ENCODE measurements around the gene NLRC5. TPM values are rescaled to one million over a fixed set of nuclear protein-coding genes. Genes with fewer than 3 reads are reported as not detected.

Gene NLRC5
- total RNA-seq, 2 experiments from 2014 or later = 259 to 263 TPM

DNA sequence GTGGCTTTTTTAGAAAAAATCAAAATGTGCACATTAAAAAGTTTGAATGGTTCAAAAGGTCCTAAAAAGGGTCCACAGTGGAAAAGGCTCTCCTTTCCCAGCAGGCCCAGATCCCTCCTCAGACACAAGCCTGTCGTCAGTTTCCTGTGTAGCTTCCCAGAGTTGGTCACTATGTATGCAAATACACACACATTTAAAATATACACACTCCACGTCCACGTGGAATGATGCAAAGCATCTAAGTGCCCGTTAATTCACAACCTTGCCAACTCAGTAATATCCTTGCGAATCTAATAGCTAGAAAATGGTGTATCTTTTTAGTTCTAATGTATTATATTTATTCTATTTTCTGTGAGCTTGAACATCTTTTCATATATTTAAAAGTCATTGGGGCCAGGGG is 17.7 kb downstream of the NLRC5 start:
- CTCF ChIA-PET = interaction anchor here (1.0 to 2.0 kb wide), 3 partner anchors 12 to 43 kb away, joined by 3 to 6 read pairs (median 3); no protein-coding TSS in a partner anchor
- peaks cover 74% of the 10 kb centered on the region for H3K4me1 Mint-ChIP-seq
- no peaks in the 10 kb centered on the region for H3K9me3 Mint-ChIP-seq
- H3K27ac Mint-ChIP-seq = peak overlapping the region; percentile 57
- POLR2A ChIA-PET = interaction anchor here (1.1 to 23.0 kb wide), 3 partner anchors 14 to 34 kb away, joined by 3 to 373 read pairs (median 5); partner anchors contain the start of gene NLRC5
- H3K27me3 Mint-ChIP-seq = no peaks in the 10 kb centered on the region
- no peak for DNase-seq
- H3K4me3 Mint-ChIP-seq = no peak overlapping the region
- peaks cover 51% of the 10 kb centered on the region for H3K36me3 Mint-ChIP-seq (ENCODE audit: low read depth)

DNA sequence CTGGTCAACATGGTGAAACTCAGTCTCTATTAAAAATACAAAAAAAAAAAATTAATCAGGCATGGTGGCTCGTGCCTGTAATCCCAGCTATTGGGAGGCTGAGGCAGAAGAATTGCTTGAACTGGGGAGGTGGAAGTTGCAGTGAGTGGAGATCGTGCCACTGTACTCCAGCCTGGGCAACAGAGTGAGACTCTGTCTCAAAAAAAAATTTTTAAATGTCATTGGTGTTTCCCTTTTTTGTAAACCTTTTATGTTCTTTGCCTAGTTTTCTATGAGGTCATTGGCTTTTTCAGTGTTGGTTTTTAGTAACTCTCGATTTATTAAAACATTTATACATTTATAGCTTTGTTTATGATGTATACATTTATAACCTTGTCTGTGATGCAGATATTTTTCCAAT is 18.2 kb downstream of the NLRC5 start:
- H3K27ac Mint-ChIP-seq = no peak overlapping the region
- H3K36me3 Mint-ChIP-seq (ENCODE audit: low read depth) = peaks cover 53% of the 10 kb centered on the region
- POLR2A ChIA-PET = interaction anchor here (0.7 to 23.0 kb wide), 5 partner anchors 14 to 75 kb away, joined by 3 to 373 read pairs (median 4); partner anchors contain the start of gene NLRC5

DNA sequence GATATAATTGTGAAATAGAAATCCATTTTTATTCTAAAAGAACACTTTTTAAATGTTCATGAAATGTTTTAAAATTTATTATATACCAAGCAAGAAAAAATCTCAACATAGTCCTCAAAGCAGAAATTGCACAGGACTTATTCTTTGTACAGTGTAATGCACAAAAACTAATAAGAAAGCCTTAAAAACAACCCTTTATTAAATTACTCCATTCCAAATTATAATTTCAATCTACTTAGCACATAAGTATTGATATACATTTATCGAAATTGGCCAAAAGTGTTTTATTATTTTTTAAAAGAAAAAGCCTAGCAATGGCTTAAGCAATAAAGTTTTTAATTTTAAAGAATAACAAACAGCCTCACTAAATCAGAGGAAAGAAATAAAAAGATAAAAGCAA is 19.1 kb downstream of the NLRC5 start:
- Mint-ChIP-seq H3K27ac (no peak overlapping the region), H3K27me3 (no peaks in the 10 kb centered on the region), H3K4me1 (peaks cover 76% of the 10 kb centered on the region), H3K9me3 (no peaks in the 10 kb centered on the region), H3K36me3 (ENCODE audit: low read depth) (peaks cover 53% of the 10 kb centered on the region), H3K4me3 (no peak overlapping the region)
- ChIA-PET CTCF (interaction anchor here (2.0 kb wide), 1 partner anchor 44 kb away, joined by 6 read pairs; no protein-coding TSS in a partner anchor), POLR2A (interaction anchor here (0.7 to 23.0 kb wide), 4 partner anchors 15 to 75 kb away, joined by 3 to 373 read pairs (median 4); partner anchors contain the start of gene NLRC5)
- no peak for DNase-seq

More for the DNA sequence above, 18.2 kb downstream of the NLRC5 start:
- Mint-ChIP-seq H3K4me3 (no peak overlapping the region), H3K27me3 (no peaks in the 10 kb centered on the region), H3K4me1 (peaks cover 75% of the 10 kb centered on the region), H3K9me3 (no peaks in the 10 kb centered on the region)
- no peak for DNase-seq
- CTCF ChIA-PET = interaction anchor here (1.0 to 2.0 kb wide), 3 partner anchors 12 to 43 kb away, joined by 3 to 6 read pairs (median 3); no protein-coding TSS in a partner anchor

DNA sequence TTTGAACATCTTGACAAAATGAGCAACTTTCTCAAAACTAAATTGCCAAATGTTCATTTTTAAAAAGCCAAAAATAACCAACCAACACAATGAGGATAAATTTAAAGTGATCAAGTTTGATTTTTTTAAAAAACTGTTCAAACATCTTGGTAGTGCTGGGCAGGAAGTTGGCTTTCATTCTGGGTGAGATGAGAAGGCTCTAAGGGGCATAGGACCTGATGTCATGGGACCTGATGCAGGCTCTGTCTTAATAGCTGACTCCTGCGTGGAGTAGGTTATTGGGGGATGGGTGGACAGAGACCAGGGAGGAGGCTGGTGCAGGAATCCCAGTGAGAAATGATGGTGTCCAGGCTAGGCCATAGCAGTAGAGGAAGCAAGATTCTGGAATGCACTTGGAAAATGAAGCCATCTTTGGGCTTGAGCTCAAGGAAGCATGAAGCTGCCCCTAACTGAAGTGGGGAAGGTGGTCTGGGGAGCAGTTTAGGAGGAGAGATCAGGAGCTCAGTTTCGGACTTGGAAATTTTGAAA is 20.4 kb downstream of the NLRC5 start:
- peaks cover 76% of the 10 kb centered on the region for H3K4me1 Mint-ChIP-seq
- H3K36me3 Mint-ChIP-seq (ENCODE audit: low read depth) = peaks cover 49% of the 10 kb centered on the region
- H3K4me3 Mint-ChIP-seq = no peak overlapping the region
- CTCF ChIA-PET = interaction anchor here (0.8 to 1.7 kb wide), 2 partner anchors 10 to 32 kb away, joined by 3 to 6 read pairs; no protein-coding TSS in a partner anchor
- H3K27ac Mint-ChIP-seq = peak overlapping the region; percentile 64
- POLR2A ChIA-PET = interaction anchor here (0.9 to 23.0 kb wide), 7 partner anchors 10 to 85 kb away, joined by 3 to 373 read pairs (median 4); partner anchors contain the start of gene NLRC5
- no peaks in the 10 kb centered on the region for H3K9me3 Mint-ChIP-seq
- no peak for DNase-seq
- no peaks in the 10 kb centered on the region for H3K27me3 Mint-ChIP-seq

DNA sequence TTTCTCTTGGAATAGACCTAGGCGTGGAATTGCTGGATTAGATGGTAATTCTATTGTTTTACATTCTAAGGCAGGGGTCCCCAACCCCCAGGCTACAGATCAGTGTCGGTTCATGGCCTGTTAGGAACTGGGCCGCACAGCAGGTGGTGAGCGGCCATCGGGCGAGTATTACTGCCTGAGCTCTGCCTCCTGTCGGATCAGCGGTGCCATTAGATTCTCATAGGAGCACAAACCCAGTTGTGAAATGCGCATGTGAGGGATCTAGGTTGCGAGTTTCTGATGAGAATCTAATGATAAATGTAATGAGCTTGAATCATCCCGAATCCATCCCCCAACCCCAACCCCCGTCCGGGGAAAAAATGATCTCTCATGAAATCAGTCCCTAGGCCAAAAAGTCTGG is 23.0 kb downstream of the NLRC5 start:
- CTCF ChIA-PET = interaction anchor here (0.9 kb wide), 1 partner anchor 48 kb away, joined by 3 read pairs; no protein-coding TSS in a partner anchor
- peak overlapping the region; percentile 16 for H3K27ac Mint-ChIP-seq
- H3K4me3 Mint-ChIP-seq = no peak overlapping the region
- peaks cover 48% of the 10 kb centered on the region for H3K36me3 Mint-ChIP-seq (ENCODE audit: low read depth)
- no peaks in the 10 kb centered on the region for H3K9me3 Mint-ChIP-seq
- no peak for DNase-seq
- POLR2A ChIA-PET = interaction anchor here (0.8 to 23.0 kb wide), 2 partner anchors 19 to 29 kb away, joined by 3 to 373 read pairs; partner anchors contain the start of gene NLRC5
- no peaks in the 10 kb centered on the region for H3K27me3 Mint-ChIP-seq
- peaks cover 73% of the 10 kb centered on the region for H3K4me1 Mint-ChIP-seq

DNA sequence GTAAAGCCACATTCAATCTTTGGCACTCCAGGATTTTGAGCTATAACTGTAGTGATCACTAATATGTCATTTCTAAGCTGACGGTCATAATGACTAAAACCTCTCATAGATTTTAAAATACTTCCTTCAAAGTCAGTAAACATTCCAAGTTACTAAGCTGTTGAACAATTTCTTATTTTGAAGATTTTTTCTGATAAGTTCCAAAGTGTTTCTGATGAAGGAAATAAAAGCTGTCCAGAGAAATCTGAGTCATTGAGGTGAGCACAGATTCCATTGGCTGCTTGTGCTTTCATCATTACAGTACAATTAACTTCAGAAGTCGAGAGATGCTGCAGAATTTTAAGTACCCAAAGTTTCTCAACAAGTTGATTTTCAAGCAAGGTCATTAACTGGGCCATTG is 23.9 kb downstream of the NLRC5 start:
- Mint-ChIP-seq H3K4me3 (peak overlapping the region; percentile 22), H3K27ac (peak overlapping the region; percentile 74)

DNA sequence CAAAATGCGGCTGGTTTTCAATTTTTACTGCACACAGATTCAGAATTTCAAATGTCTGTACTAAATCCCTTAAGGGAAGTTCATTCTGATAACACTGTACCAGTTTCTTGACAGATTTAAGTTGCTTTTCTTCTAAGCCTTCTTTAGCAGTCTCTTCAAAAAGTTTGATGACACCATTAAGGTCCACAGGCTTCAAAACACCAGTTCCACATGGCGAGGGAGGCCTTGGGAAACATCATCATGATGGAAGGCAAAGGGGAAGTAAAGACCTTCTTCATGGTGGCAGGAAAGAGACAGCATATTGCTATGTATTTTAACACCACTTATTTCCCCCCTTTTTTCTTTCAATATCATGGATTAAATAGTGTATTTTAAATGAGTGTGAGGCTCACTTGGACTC is 24.5 kb downstream of the NLRC5 start:
- no peaks in the 10 kb centered on the region for H3K27me3 Mint-ChIP-seq
- POLR2A ChIA-PET = interaction anchor here (0.7 to 23.0 kb wide), 2 partner anchors 10 to 21 kb away, joined by 3 to 373 read pairs; partner anchors contain the start of gene NLRC5

More for the DNA sequence above, 23.9 kb downstream of the NLRC5 start:
- Mint-ChIP-seq H3K4me1 (peaks cover 73% of the 10 kb centered on the region), H3K36me3 (ENCODE audit: low read depth) (peaks cover 56% of the 10 kb centered on the region), H3K27me3 (no peaks in the 10 kb centered on the region), H3K9me3 (no peaks in the 10 kb centered on the region)
- ChIA-PET CTCF (interaction anchor here (0.6 kb wide), 1 partner anchor 22 kb away, joined by 3 read pairs; no protein-coding TSS in a partner anchor), POLR2A (interaction anchor here (0.7 to 23.0 kb wide), 3 partner anchors 10 to 20 kb away, joined by 3 to 373 read pairs (median 5); partner anchors contain the start of gene NLRC5)
- no peak for DNase-seq

DNA sequence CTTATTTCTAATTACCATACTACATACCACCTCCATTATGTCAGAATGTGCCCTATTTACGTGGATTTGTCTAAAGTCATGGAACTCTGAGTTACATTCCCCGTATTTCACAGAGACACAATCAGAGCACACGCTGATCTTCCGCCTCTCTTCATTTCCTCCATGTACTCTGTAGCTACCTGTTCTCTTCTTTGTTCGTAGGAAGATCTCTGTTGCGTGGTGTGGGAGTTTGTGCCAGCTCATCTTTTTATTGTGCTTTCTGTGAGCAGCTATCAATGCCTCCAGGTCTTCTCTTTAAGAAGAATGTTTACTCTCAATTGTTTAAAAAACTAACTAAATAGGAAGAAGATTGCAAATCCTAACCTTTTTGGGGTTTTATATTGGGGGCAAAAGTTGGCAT is 26.9 kb downstream of the NLRC5 start:
- Mint-ChIP-seq H3K4me3 (no peak overlapping the region), H3K36me3 (ENCODE audit: low read depth) (peaks cover 74% of the 10 kb centered on the region), H3K9me3 (no peaks in the 10 kb centered on the region), H3K27ac (peak overlapping the region; percentile 19), H3K4me1 (peaks cover 65% of the 10 kb centered on the region), H3K27me3 (no peaks in the 10 kb centered on the region)
- ChIA-PET POLR2A (interaction anchor here (1.0 to 23.0 kb wide), 4 partner anchors 11 to 26 kb away, joined by 3 to 373 read pairs (median 4); partner anchors contain the start of gene NLRC5), CTCF (no interaction called here)
- DNase-seq = no peak

More for the DNA sequence above, 24.5 kb downstream of the NLRC5 start:
- CTCF ChIA-PET = interaction anchor here (0.6 kb wide), 1 partner anchor 25 kb away, joined by 4 read pairs; no protein-coding TSS in a partner anchor
- Mint-ChIP-seq H3K36me3 (ENCODE audit: low read depth) (peaks cover 62% of the 10 kb centered on the region), H3K4me3 (peak overlapping the region; percentile 22), H3K9me3 (no peaks in the 10 kb centered on the region), H3K4me1 (peaks cover 72% of the 10 kb centered on the region), H3K27ac (peak overlapping the region; percentile 74)
- DNase-seq = no peak

DNA sequence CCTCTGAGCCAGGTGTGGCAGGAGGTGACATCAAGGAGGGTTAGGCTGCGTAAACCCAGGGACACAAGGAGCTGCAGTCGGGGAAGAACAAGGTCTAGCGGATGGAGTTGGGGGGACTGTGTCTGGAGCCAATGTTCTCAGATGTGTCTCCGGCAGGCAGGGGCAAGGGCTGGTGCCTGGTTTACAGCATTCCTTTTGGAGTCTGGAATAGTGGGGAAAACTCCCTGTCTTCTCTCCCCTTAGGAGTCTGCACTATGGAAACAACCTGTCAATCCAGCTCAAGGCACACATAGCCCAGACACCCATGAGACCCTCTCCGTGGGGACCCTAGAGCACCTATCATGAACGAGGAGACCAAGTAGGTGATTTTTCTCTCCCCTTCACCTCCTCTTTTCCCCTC is 27.5 kb downstream of the NLRC5 start:
- peak overlapping the region; percentile 16 for H3K27ac Mint-ChIP-seq
- no peaks in the 10 kb centered on the region for H3K27me3 Mint-ChIP-seq
- no peak for DNase-seq
- H3K4me1 Mint-ChIP-seq = peaks cover 65% of the 10 kb centered on the region
- ChIA-PET POLR2A (interaction anchor here (1.0 to 23.0 kb wide), 3 partner anchors 23 to 25 kb away, joined by 3 to 373 read pairs (median 5); partner anchors contain the start of gene NLRC5), CTCF (no interaction called here)
- H3K4me3 Mint-ChIP-seq = no peak overlapping the region
- H3K36me3 Mint-ChIP-seq (ENCODE audit: low read depth) = peaks cover 79% of the 10 kb centered on the region
- no peaks in the 10 kb centered on the region for H3K9me3 Mint-ChIP-seq

DNA sequence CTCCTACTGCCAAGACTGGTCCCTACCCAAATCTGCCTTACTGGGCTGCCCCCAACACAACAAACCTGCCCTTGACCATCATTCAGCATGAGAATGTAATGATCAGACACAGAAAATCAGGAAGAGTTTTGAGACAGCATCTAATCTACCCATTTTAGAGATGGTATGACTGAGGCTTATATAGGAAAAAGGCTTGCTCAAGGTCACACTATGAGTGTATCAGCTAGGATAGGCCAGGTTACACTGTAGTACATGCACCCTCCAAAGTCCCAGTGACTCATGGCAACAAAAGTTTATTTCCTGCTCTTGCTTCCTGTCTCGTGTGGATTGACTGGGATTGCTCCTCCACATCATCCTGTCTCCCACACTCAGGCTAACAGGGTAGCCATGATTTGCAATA is 27.9 kb downstream of the NLRC5 start:
- Mint-ChIP-seq H3K9me3 (no peaks in the 10 kb centered on the region), H3K36me3 (ENCODE audit: low read depth) (peaks cover 79% of the 10 kb centered on the region), H3K27ac (peak overlapping the region; percentile 33), H3K4me1 (peaks cover 65% of the 10 kb centered on the region), H3K4me3 (no peak overlapping the region), H3K27me3 (no peaks in the 10 kb centered on the region)
- DNase-seq = no peak
- ChIA-PET POLR2A (interaction anchor here (1.3 to 23.0 kb wide), 2 partner anchors 24 to 25 kb away, joined by 3 to 373 read pairs; partner anchors contain the start of gene NLRC5), CTCF (no interaction called here)

DNA sequence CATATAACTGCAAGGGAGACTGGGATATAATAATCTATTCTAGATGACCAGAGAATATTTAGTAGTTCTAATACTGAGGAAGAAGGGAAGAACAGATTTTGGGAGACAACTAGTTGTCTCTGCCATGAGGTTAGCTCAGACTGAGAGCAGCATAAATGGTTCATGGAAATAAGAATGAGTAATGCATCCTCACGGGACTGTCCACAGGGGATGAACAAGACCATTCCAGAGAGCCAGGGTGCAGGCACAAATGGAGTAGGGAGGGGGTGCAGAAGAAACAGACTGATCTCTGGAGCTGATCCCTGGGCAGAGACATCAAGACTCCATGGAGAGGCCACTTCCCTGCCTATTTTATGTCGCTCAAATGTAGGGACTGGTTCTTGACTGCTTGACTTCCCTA is 30.4 kb downstream of the NLRC5 start:
- H3K36me3 Mint-ChIP-seq (ENCODE audit: low read depth) = peaks cover 83% of the 10 kb centered on the region
- POLR2A ChIA-PET = interaction anchor here (1.0 to 1.7 kb wide), 7 partner anchors 8 to 88 kb away, joined by 3 to 7 read pairs (median 5); no protein-coding TSS in a partner anchor
- no peak for DNase-seq
- H3K27ac Mint-ChIP-seq = no peak overlapping the region
- H3K4me1 Mint-ChIP-seq = peaks cover 63% of the 10 kb centered on the region
- H3K4me3 Mint-ChIP-seq = no peak overlapping the region
- H3K9me3 Mint-ChIP-seq = no peaks in the 10 kb centered on the region
- CTCF ChIA-PET = interaction anchor here (0.6 to 1.4 kb wide), 3 partner anchors 22 to 30 kb away, joined by 3 read pairs; no protein-coding TSS in a partner anchor
- no peaks in the 10 kb centered on the region for H3K27me3 Mint-ChIP-seq

DNA sequence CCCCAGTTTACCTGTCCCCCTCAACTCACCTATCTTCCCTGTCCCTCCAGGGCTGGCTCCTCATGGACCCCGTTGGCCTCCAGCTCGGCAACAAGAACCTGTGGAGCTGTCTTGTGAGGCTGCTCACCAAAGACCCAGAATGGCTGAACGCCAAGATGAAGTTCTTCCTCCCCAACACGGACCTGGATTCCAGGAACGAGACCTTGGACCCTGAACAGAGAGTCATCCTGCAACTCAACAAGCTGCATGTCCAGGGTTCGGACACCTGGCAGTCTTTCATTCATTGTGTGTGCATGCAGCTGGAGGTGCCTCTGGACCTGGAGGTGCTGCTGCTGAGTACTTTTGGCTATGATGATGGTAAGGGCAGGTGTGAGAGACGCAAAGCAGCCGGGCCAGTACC is 31.3 kb downstream of the NLRC5 start:
- H3K27me3 Mint-ChIP-seq = no peaks in the 10 kb centered on the region
- H3K27ac Mint-ChIP-seq = no peak overlapping the region
- no peak for DNase-seq
- peaks cover 57% of the 10 kb centered on the region for H3K4me1 Mint-ChIP-seq
- H3K36me3 Mint-ChIP-seq (ENCODE audit: low read depth) = peaks cover 84% of the 10 kb centered on the region
- H3K9me3 Mint-ChIP-seq = no peaks in the 10 kb centered on the region
- H3K4me3 Mint-ChIP-seq = no peak overlapping the region
- POLR2A ChIA-PET = interaction anchor here (1.1 to 1.7 kb wide), 6 partner anchors 9 to 89 kb away, joined by 3 to 7 read pairs (median 5); no protein-coding TSS in a partner anchor
- CTCF ChIA-PET = interaction anchor here (0.7 to 1.4 kb wide), 2 partner anchors 21 to 31 kb away, joined by 3 read pairs; no protein-coding TSS in a partner anchor

Data from activated CD4-positive, alpha-beta memory T cell treated with anti-CD3 and anti-CD28 coated beads, Interleukin-2, amount 10 ng/mL, durations not matched to agents 7 days and 5 days (primary cell).